K562 (cell line): ENCODE data around the gene COL8A2. TPM values are rescaled to one million over a fixed set of nuclear protein-coding genes. Genes with fewer than 3 reads are reported as not detected.

Experiments
- ARNT ChIP-seq, 2 experiments: fragments of 450-650 bp; IDR thresholded peaks; 2 replicates each; pipeline ENCODE4 v1.6.1; 2016; ENCODE audit warnings: mild to moderate bottlenecking in 1 of 2
- CHD1 ChIP-seq: fragments of 200-600 bp; sonication (generic); IDR thresholded peaks from one replicate; pipeline ENCODE4 v1.6.1; 2012; ENCODE audit warnings: mild to moderate bottlenecking, moderate library complexity, low read length, inconsistent platforms
- MAZ ChIP-seq, 2 experiments: fragments of 450-650 bp in 1 of 2; sonication (generic) in 1 of 2; formaldehyde crosslinking; IDR thresholded peaks in 1 of 2; conservative IDR thresholded peaks in 1 of 2; 2 replicates each; pipeline versions ENCODE4 v1.4.0 to v1.5.0; 2020; ENCODE audit warnings: mild to moderate bottlenecking in 1 of 2, missing genetic modification reagents in 1 of 2
- NFXL1 ChIP-seq: fragments of 450-650 bp; formaldehyde crosslinking; IDR thresholded peaks from 2 replicates; pipeline ENCODE4 v1.4.0; 2021; ENCODE audit warnings: mild to moderate bottlenecking
- NUFIP1 ChIP-seq: fragments of 450-650 bp; IDR thresholded peaks from 2 replicates; pipeline ENCODE4 v1.6.1; 2018; ENCODE audit not compliant: partially characterized antibody
- PPARD ChIP-seq: fragments of 250-450 bp; sonication (Bioruptor Pico); IDR thresholded peaks from 2 replicates; pipeline ENCODE4 v1.8.0; 2022; ENCODE audit warnings: inconsistent platforms, mild to moderate bottlenecking, moderate library complexity
- RB1 ChIP-seq: fragments of 450-650 bp; IDR thresholded peaks from 2 replicates; pipeline ENCODE4 v1.6.1; 2017; ENCODE audit warnings: low read depth, mild to moderate bottlenecking
- TRIM24 ChIP-seq, 2 experiments: fragments of 450-650 bp; IDR thresholded peaks; 2 replicates each; pipeline ENCODE4 v1.6.1; 2016
- ZNF696 ChIP-seq: fragments of 250-450 bp; sonication (Bioruptor Pico); conservative IDR thresholded peaks from 2 replicates; pipeline ENCODE4 v1.4.0; 2020; ENCODE audit warnings: mild to moderate bottlenecking, moderate library complexity
- polyA plus RNA-seq, 8 experiments: library from polyadenylated mRNA; depleted of rRNA in 4 of 8; stranded (reverse) in 5 of 8; unstranded in 3 of 8; fragments of >200 nt; fragmentation: Nextera tagmentation in 2 of 8; fragmentation: Illumina TruSeq in 1 of 8; extraction: Ambion mirVana in 2 of 8; extraction: Trizol in 1 of 8; gene quantifications; 2 replicates each; pipeline versions ENCODE4 v1.2.1 to v1.2.3, GENCODE V29; 2011 to 2014; ENCODE audit warnings: inconsistent platforms in 1 of 8, missing spikeins in 1 of 8
- total RNA-seq, 7 experiments: library from RNA; depleted of rRNA in 6 of 7; stranded (reverse); fragments of >200 nt in 6 of 7; fragmentation: Illumina TruSeq in 2 of 7; extraction: Trizol in 2 of 7; gene quantifications; 2 replicates each; pipeline versions ENCODE4 v1.2.1 to v1.2.3, GENCODE V29; 2011 to 2021; ENCODE audit warnings: low replicate concordance in 1 of 7
- TF ChIP-seq, protein P1 (sequence below): fragments of 450-650 bp; IDR thresholded peaks from 2 replicates; pipeline ENCODE4 v1.6.1; 2016; ENCODE audit warnings: mild to moderate bottlenecking, moderate library complexity
- TF ChIP-seq, protein P2 (sequence below): sonication (generic); formaldehyde crosslinking; IDR thresholded peaks from 2 replicates; pipeline ENCODE4 v1.8.1; 2023; ENCODE audit warnings: mild to moderate bottlenecking, missing genetic modification reagents

COL8A2 gene
- total and polyA plus RNA-seq, 9 of the 15 experiments (the other 6 are each of a cell fraction or from before 2014, with no cell fraction given): 0.03 to 0.14 (median 0.04) TPM; not detected in 5

DNA sequence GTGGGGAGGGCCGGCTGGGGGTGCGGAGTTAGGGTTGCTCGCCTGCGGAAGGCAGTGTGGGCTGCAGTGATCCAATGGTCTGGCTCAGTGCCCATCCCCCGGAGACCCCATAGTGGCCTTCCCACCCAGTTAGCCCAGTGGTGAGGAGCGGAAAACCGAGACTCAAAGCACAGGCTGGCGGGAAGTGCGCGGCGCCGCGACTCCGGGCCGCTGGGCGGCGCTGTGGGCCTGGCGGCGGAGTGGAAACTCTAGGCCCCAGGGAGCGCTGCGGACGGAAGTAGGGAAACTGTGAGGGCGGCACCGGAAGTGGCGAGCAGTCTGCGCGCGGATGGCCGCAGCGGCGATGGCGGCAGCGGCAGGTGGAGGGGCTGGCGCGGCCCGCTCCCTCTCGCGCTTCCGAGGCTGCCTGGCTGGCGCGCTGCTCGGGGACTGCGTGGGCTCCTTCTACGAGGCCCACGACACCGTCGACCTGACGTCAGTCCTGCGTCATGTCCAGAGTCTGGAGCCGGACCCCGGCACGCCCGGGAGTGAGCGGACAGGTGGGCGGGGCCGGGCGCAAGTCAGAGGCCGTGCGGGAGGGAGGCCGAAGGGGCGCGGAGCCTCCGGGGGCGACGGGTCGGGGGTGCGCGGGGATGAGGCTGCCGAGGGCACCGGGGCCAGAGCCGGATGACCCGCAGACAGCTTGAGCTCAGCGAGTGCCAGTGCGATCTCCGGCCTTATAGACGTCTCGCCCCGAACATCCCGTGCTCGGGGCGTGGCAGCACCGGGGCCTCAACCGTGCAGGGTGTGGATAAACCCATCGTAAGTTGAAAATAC lies 36.2 kb downstream of the COL8A2 start, which contains the start of gene ADPRS (continued):
- TF ChIP-seq TRIM24 (IDR thresholded peaks at IDR 0.05) (peak in 1 of 2 experiments; percentile 55; a peak in 1 of 4 replicates), NFXL1 (CRISPR knock-in tag) (no peak), RB1 (peak; percentile 99), CHD1 (no peak), MAZ (CRISPR knock-in tag; conservative IDR thresholded peaks at IDR 0.05 in 1 of 2, IDR thresholded peaks at IDR 0.05 in 1 of 2) (peak; percentile 94), PPARD (CRISPR knock-in tag) (no peak), NUFIP1 (no peak), ZNF696 (CRISPR knock-in tag) (no peak), ARNT (IDR thresholded peaks at IDR 0.05) (no peak; a peak in 1 of 4 replicates)
- TF ChIP-seq, protein P1, sequence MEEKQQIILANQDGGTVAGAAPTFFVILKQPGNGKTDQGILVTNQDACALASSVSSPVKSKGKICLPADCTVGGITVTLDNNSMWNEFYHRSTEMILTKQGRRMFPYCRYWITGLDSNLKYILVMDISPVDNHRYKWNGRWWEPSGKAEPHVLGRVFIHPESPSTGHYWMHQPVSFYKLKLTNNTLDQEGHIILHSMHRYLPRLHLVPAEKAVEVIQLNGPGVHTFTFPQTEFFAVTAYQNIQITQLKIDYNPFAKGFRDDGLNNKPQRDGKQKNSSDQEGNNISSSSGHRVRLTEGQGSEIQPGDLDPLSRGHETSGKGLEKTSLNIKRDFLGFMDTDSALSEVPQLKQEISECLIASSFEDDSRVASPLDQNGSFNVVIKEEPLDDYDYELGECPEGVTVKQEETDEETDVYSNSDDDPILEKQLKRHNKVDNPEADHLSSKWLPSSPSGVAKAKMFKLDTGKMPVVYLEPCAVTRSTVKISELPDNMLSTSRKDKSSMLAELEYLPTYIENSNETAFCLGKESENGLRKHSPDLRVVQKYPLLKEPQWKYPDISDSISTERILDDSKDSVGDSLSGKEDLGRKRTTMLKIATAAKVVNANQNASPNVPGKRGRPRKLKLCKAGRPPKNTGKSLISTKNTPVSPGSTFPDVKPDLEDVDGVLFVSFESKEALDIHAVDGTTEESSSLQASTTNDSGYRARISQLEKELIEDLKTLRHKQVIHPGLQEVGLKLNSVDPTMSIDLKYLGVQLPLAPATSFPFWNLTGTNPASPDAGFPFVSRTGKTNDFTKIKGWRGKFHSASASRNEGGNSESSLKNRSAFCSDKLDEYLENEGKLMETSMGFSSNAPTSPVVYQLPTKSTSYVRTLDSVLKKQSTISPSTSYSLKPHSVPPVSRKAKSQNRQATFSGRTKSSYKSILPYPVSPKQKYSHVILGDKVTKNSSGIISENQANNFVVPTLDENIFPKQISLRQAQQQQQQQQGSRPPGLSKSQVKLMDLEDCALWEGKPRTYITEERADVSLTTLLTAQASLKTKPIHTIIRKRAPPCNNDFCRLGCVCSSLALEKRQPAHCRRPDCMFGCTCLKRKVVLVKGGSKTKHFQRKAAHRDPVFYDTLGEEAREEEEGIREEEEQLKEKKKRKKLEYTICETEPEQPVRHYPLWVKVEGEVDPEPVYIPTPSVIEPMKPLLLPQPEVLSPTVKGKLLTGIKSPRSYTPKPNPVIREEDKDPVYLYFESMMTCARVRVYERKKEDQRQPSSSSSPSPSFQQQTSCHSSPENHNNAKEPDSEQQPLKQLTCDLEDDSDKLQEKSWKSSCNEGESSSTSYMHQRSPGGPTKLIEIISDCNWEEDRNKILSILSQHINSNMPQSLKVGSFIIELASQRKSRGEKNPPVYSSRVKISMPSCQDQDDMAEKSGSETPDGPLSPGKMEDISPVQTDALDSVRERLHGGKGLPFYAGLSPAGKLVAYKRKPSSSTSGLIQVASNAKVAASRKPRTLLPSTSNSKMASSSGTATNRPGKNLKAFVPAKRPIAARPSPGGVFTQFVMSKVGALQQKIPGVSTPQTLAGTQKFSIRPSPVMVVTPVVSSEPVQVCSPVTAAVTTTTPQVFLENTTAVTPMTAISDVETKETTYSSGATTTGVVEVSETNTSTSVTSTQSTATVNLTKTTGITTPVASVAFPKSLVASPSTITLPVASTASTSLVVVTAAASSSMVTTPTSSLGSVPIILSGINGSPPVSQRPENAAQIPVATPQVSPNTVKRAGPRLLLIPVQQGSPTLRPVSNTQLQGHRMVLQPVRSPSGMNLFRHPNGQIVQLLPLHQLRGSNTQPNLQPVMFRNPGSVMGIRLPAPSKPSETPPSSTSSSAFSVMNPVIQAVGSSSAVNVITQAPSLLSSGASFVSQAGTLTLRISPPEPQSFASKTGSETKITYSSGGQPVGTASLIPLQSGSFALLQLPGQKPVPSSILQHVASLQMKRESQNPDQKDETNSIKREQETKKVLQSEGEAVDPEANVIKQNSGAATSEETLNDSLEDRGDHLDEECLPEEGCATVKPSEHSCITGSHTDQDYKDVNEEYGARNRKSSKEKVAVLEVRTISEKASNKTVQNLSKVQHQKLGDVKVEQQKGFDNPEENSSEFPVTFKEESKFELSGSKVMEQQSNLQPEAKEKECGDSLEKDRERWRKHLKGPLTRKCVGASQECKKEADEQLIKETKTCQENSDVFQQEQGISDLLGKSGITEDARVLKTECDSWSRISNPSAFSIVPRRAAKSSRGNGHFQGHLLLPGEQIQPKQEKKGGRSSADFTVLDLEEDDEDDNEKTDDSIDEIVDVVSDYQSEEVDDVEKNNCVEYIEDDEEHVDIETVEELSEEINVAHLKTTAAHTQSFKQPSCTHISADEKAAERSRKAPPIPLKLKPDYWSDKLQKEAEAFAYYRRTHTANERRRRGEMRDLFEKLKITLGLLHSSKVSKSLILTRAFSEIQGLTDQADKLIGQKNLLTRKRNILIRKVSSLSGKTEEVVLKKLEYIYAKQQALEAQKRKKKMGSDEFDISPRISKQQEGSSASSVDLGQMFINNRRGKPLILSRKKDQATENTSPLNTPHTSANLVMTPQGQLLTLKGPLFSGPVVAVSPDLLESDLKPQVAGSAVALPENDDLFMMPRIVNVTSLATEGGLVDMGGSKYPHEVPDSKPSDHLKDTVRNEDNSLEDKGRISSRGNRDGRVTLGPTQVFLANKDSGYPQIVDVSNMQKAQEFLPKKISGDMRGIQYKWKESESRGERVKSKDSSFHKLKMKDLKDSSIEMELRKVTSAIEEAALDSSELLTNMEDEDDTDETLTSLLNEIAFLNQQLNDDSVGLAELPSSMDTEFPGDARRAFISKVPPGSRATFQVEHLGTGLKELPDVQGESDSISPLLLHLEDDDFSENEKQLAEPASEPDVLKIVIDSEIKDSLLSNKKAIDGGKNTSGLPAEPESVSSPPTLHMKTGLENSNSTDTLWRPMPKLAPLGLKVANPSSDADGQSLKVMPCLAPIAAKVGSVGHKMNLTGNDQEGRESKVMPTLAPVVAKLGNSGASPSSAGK: no peak
- TF ChIP-seq, protein P2, sequence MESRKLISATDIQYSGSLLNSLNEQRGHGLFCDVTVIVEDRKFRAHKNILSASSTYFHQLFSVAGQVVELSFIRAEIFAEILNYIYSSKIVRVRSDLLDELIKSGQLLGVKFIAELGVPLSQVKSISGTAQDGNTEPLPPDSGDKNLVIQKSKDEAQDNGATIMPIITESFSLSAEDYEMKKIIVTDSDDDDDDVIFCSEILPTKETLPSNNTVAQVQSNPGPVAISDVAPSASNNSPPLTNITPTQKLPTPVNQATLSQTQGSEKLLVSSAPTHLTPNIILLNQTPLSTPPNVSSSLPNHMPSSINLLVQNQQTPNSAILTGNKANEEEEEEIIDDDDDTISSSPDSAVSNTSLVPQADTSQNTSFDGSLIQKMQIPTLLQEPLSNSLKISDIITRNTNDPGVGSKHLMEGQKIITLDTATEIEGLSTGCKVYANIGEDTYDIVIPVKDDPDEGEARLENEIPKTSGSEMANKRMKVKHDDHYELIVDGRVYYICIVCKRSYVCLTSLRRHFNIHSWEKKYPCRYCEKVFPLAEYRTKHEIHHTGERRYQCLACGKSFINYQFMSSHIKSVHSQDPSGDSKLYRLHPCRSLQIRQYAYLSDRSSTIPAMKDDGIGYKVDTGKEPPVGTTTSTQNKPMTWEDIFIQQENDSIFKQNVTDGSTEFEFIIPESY (CRISPR knock-in tag): peak; percentile 89; the same call in 1 of the 2 replicates
